ENCODE results near the gene TXNDC17. TPM values are rescaled to one million over a fixed set of nuclear protein-coding genes. Genes with fewer than 3 reads are reported as not detected.

The TXNDC17 gene
- total and polyA plus RNA-seq, 2 of the 4 experiments (the other 2 are of a cell fraction) = 45.0 to 494 TPM

- no TSS peak for BruUV-seq (replicated peaks)
- H2AK9ac ChIP-seq (replicated peaks; ENCODE audit: low read depth, low read length, poor library complexity) = no peak overlapping the region
- H3K23ac ChIP-seq (ENCODE audit: low read depth, low read length) = no peak overlapping the region
- H2AFZ ChIP-seq (replicated peaks; ENCODE audit: low read length, poor library complexity) = no peak overlapping the region
- ATAC-seq (ENCODE audit: low read depth) (no peak), DNase-seq (no peak)
- H2BK20ac ChIP-seq (ENCODE audit: low read depth, low read length) = no peak overlapping the region
- H3K4me2 ChIP-seq (ENCODE audit: low read depth, low read length) = no peak overlapping the region
- H3K4me3 ChIP-seq (ENCODE audit: insufficient read depth, low read depth, low read length) = no peak overlapping the region
- H2BK15ac ChIP-seq (ENCODE audit: low read depth, low read length) = no peak overlapping the region
- dilution Hi-C loops (cut with HindIII; ENCODE audit: low sequenced_read_pairs, unreplicated experiment) (no loop called here), intact Hi-C loops (cut with micrococcal nuclease) (no loop called here), in situ Hi-C loops (cut with MboI; ENCODE audit: low sequenced_read_pairs) (no loop called here)
- H4K91ac ChIP-seq (ENCODE audit: insufficient read depth, low read depth, low read length) = no peak overlapping the region
- H3K9me1 ChIP-seq (ENCODE audit: insufficient read depth, low read length) = no peaks in the 10 kb centered on the region; the same call in 1 of the 2 replicates
- peaks cover 33% of the 10 kb centered on the region for H3K36me3 ChIP-seq (ENCODE audit: control insufficient read depth, insufficient read depth, low read length)
- no peaks in the 10 kb centered on the region for H3K27me3 ChIP-seq (ENCODE audit: control insufficient read depth, insufficient read depth, low read length)
- TF ChIP-seq USF2 (IDR thresholded peaks at IDR 0.05; ENCODE audit: low read depth, low read length) = no peak
- no peak for TF ChIP-seq SMC3 (IDR thresholded peaks at IDR 0.05; ENCODE audit: low read depth, low read length)
- no peak for TF ChIP-seq POLR2A (IDR thresholded peaks at IDR 0.05; ENCODE audit: low read depth, low read length)
- TF ChIP-seq RFX5 (IDR thresholded peaks at IDR 0.05; ENCODE audit: low read depth, low read length) = no peak
- TF ChIP-seq CTCF (conservative IDR thresholded peaks at IDR 0.05; ENCODE audit: low read depth, low read length) = no peak
- TF ChIP-seq MXI1 (IDR thresholded peaks at IDR 0.05; ENCODE audit: borderline replicate concordance, low read depth, low read length) = no peak
- TF ChIP-seq MAFK (IDR thresholded peaks at IDR 0.05; ENCODE audit: low read depth, low read length) = no peak
- peaks cover 1% of the 10 kb centered on the region; the same call in 1 of the 2 replicates for H3K4me1 ChIP-seq (ENCODE audit: control insufficient read depth, insufficient read depth, low read length)
- CTCF ChIA-PET = no interaction called here
- H4K20me1 ChIP-seq (ENCODE audit: insufficient read depth, low read length) = no peaks in the 10 kb centered on the region
- H2BK5ac ChIP-seq (ENCODE audit: low read depth, low read length, poor library complexity, severe bottlenecking) = no peak overlapping the region
- H3K56ac ChIP-seq (ENCODE audit: extremely low read depth, insufficient read depth, low read length) = no peak overlapping the region
- WGBS, 2 experiments (ENCODE audit: extremely low coverage in 2 of 2, insufficient read length in 1 of 2) = no CpG with 5 or more reads among the region's 2 CpGs
- no peak overlapping the region for H3K18ac ChIP-seq (ENCODE audit: low read depth, low read length)
- POLR2A ChIA-PET (ENCODE audit: unreplicated experiment) = no interaction called here
- no peak overlapping the region for H3K4ac ChIP-seq (ENCODE audit: low read depth, low read length)
- no peak overlapping the region for H4K5ac ChIP-seq (ENCODE audit: low read depth, low read length)
- no peak overlapping the region for H2AK5ac ChIP-seq (ENCODE audit: low read depth, low read length)
- H3K27ac ChIP-seq (ENCODE audit: insufficient read depth, low read length) = no peak overlapping the region
- no peak overlapping the region for H3K9ac ChIP-seq (ENCODE audit: low read depth, low read length)
- no peak overlapping the region for H3K14ac ChIP-seq (replicated peaks; ENCODE audit: low read depth, low read length)
- peaks cover 9 to 28% of the 10 kb centered on the region in 2 experiments; a peak in 3 of 4 replicates for H3K79me1 ChIP-seq (ENCODE audit: low read depth in 1 of 2, low read length in 2 of 2)
- no peak overlapping the region for H2BK120ac ChIP-seq (ENCODE audit: low read depth, low read length)
- H3K9me3 ChIP-seq (ENCODE audit: control insufficient read depth, insufficient read depth, low read length) = no peaks in the 10 kb centered on the region
- no peak overlapping the region for H4K8ac ChIP-seq (ENCODE audit: low read depth in 2 of 2, low read length in 2 of 2)
Observed at GRCh38 chr17:6602141-6602540, 38.7 kb upstream of the TXNDC17 start.

All from IMR-90 (cell line).